Neural progenitor cell (in vitro differentiated cells): ENCODE results near the gene TNRC18. TPM values are rescaled to one million over a fixed set of nuclear protein-coding genes. Genes with fewer than 3 reads are reported as not detected.

Source experiments
- DNase-seq: peaks from one replicate; pipeline ENCODE4 v3.0.0-alpha.2; 2016; ENCODE audit warnings: low spot score
- H2AFZ ChIP-seq: fragments of 200-600 bp; sonication (generic); replicated peaks from 2 replicates; pipeline ENCODE4 v1.6.1; 2016; ENCODE audit warnings: antibody characterized with exemption
- H3F3A ChIP-seq: fragments of 200-600 bp; sonication (generic); 2 replicates; pipeline ENCODE4 v1.6.1; 2016; ENCODE audit warnings: antibody characterized with exemption, low read depth
- H3K27ac ChIP-seq: fragments of 200-600 bp; sonication (generic); 2 replicates; pipeline ENCODE4 v1.5.1; 2016; ENCODE audit warnings: mild to moderate bottlenecking
- H3K27me3 ChIP-seq: fragments of 200-600 bp; sonication (generic); 2 replicates; pipeline ENCODE4 v1.6.1; 2016; ENCODE audit warnings: mild to moderate bottlenecking, moderate library complexity
- H3K36me3 ChIP-seq: fragments of 200-600 bp; sonication (generic); 2 replicates; pipeline ENCODE4 v1.5.1; 2016
- H3K4me1 ChIP-seq: fragments of 200-600 bp; sonication (generic); 2 replicates; pipeline ENCODE4 v1.6.1; 2016; ENCODE audit warnings: mixed run types
- H3K4me2 ChIP-seq: fragments of 200-600 bp; sonication (generic); 2 replicates; pipeline ENCODE4 v1.6.1; 2016
- H3K4me3 ChIP-seq: fragments of 200-600 bp; sonication (generic); 2 replicates; pipeline ENCODE4 v1.5.1; 2016
- H3K79me2 ChIP-seq: fragments of 200-600 bp; sonication (generic); 2 replicates; pipeline ENCODE4 v1.6.1; 2016; ENCODE audit warnings: low read depth
- H3K9ac ChIP-seq: fragments of 200-600 bp; sonication (generic); 2 replicates; pipeline ENCODE4 v1.6.1; 2016
- H3K9me3 ChIP-seq: fragments of 200-600 bp; sonication (generic); 2 replicates; pipeline ENCODE4 v1.5.1; 2016; ENCODE audit warnings: low read depth
- H4K20me1 ChIP-seq: fragments of 200-600 bp; sonication (generic); 2 replicates; pipeline ENCODE4 v1.6.1; 2016; ENCODE audit warnings: low read depth
- H3K27ac Mint-ChIP-seq: 3 replicates; pipeline ENCODE4 v1.8.0; 2021; ENCODE audit warnings: mixed read lengths
- H3K27me3 Mint-ChIP-seq: 2 replicates; pipeline ENCODE4 v1.8.0; 2022; ENCODE audit warnings: low read depth, mild to moderate bottlenecking, inconsistent platforms, moderate library complexity, mixed read lengths; ENCODE audit not compliant: insufficient read depth
- H3K36me3 Mint-ChIP-seq: 3 replicates; pipeline ENCODE4 v1.8.0; 2021; ENCODE audit warnings: mixed read lengths
- H3K4me1 Mint-ChIP-seq: 3 replicates; pipeline ENCODE4 v1.8.0; 2021; ENCODE audit warnings: mixed read lengths
- H3K4me3 Mint-ChIP-seq: 3 replicates; pipeline ENCODE4 v1.8.0; 2021; ENCODE audit warnings: mild to moderate bottlenecking, moderate library complexity, mixed read lengths
- H3K9me3 Mint-ChIP-seq: 3 replicates; pipeline ENCODE4 v1.8.0; 2020; ENCODE audit warnings: mixed read lengths
- EZH2 ChIP-seq: fragments of 200-600 bp; sonication (generic); IDR thresholded peaks from 2 replicates; pipeline ENCODE4 v1.6.1; 2017; ENCODE audit warnings: antibody characterized with exemption, mild to moderate bottlenecking, moderate library complexity
- EZH2phosphoT487 ChIP-seq: fragments of 200-600 bp; sonication (generic); IDR thresholded peaks from 2 replicates; pipeline ENCODE4 v1.6.1; 2017; ENCODE audit warnings: antibody characterized with exemption
- total RNA-seq: library from RNA; depleted of rRNA; stranded (reverse); fragments of >200 nt; gene quantifications from 2 replicates; pipeline ENCODE4 v1.2.3, GENCODE V29; 2015; ENCODE audit warnings: low replicate concordance
- TF ChIP-seq, protein P1 (sequence below): fragments of 200-600 bp; sonication (generic); IDR thresholded peaks from 2 replicates; pipeline ENCODE4 v1.5.1; 2017; ENCODE audit warnings: antibody characterized with exemption, mild to moderate bottlenecking

The TNRC18 gene
- total RNA-seq, 1 donor from 2014 or later, result 16.1 TPM

DNA sequence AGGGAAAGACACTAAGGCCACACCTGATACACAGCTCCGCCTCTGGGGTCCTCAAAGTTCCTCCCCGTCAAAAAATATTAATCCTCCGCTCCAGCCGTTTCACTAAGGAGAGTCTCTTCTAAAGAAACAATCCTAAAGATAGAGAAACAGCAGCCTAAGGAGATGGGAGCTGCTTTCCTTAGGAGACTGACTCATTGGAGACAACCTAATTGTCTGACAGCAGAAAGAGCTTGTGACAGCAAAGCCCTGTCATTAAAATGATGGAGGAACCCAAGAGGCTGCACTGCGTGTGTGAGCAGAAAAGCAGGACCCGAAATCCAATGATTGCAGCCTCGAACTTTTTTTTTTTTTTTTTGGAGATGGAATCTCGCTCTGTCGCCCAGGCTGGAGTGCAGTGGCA is 44.0 kb upstream of the TNRC18 start:
- Histone ChIP-seq H3F3A (no peaks in the 10 kb centered on the region), H3K79me2 (no peaks in the 10 kb centered on the region), H3K4me1 (no peaks in the 10 kb centered on the region), H4K20me1 (no peaks in the 10 kb centered on the region), H3K4me2 (no peak overlapping the region), H3K36me3 (no peaks in the 10 kb centered on the region), H3K9me3 (no peaks in the 10 kb centered on the region), H3K4me3 (no peak overlapping the region), H3K9ac (no peak overlapping the region), H3K27ac (no peak overlapping the region), H2AFZ (no peak overlapping the region), H3K27me3 (no peaks in the 10 kb centered on the region)
- no peak for TF ChIP-seq EZH2
- TF ChIP-seq, protein P1, sequence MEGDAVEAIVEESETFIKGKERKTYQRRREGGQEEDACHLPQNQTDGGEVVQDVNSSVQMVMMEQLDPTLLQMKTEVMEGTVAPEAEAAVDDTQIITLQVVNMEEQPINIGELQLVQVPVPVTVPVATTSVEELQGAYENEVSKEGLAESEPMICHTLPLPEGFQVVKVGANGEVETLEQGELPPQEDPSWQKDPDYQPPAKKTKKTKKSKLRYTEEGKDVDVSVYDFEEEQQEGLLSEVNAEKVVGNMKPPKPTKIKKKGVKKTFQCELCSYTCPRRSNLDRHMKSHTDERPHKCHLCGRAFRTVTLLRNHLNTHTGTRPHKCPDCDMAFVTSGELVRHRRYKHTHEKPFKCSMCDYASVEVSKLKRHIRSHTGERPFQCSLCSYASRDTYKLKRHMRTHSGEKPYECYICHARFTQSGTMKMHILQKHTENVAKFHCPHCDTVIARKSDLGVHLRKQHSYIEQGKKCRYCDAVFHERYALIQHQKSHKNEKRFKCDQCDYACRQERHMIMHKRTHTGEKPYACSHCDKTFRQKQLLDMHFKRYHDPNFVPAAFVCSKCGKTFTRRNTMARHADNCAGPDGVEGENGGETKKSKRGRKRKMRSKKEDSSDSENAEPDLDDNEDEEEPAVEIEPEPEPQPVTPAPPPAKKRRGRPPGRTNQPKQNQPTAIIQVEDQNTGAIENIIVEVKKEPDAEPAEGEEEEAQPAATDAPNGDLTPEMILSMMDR, result no peak
- TF ChIP-seq EZH2phosphoT487, result no peak
- Mint-ChIP-seq H3K27me3 (peaks cover 10% of the 10 kb centered on the region), H3K4me1 (no peaks in the 10 kb centered on the region), H3K9me3 (peaks cover 3% of the 10 kb centered on the region), H3K4me3 (no peak overlapping the region), H3K27ac (no peak overlapping the region), H3K36me3 (peaks cover 3% of the 10 kb centered on the region)
- no peak for DNase-seq

DNA sequence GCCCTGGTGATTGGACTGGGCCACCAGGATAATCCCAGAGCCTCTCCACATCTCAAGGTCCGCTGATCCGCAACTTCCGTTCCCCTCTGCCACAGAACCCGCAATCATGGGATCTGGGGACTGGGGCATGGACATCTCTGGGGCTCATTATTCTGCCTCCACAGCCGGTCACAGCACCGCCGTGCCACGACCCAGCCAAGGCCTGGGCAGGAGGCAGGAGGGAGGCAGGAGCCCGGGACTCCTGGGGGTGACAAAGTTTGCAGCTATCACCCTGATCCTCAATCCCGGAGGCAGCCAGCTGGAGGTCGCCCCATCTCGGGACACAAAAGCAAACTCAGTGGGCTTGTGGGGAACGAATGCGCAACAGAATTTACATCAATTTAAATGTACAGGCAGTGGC is 42.9 kb upstream of the TNRC18 start:
- no peaks in the 10 kb centered on the region for H3K4me1 Mint-ChIP-seq
- H3K4me3 ChIP-seq, result no peak overlapping the region
- no peak overlapping the region for H3K9ac ChIP-seq
- no peak overlapping the region for H3K27ac ChIP-seq
- H3F3A ChIP-seq, result no peaks in the 10 kb centered on the region
- H3K79me2 ChIP-seq, result no peaks in the 10 kb centered on the region
- no peak for TF ChIP-seq EZH2
- TF ChIP-seq, protein P1, result no peak
- H3K27me3 Mint-ChIP-seq, result peaks cover 13% of the 10 kb centered on the region
- no peak overlapping the region for H3K27ac Mint-ChIP-seq
- DNase-seq, result no peak
- H3K27me3 ChIP-seq, result no peaks in the 10 kb centered on the region
- H3K4me2 ChIP-seq, result no peak overlapping the region
- H2AFZ ChIP-seq, result no peak overlapping the region
- H3K36me3 ChIP-seq, result no peaks in the 10 kb centered on the region
- H3K36me3 Mint-ChIP-seq, result peaks cover 2% of the 10 kb centered on the region
- no peaks in the 10 kb centered on the region for H3K9me3 ChIP-seq
- H3K4me1 ChIP-seq, result no peaks in the 10 kb centered on the region
- H3K9me3 Mint-ChIP-seq, result peaks cover 3% of the 10 kb centered on the region
- no peak overlapping the region for H3K4me3 Mint-ChIP-seq
- H4K20me1 ChIP-seq, result no peaks in the 10 kb centered on the region

DNA sequence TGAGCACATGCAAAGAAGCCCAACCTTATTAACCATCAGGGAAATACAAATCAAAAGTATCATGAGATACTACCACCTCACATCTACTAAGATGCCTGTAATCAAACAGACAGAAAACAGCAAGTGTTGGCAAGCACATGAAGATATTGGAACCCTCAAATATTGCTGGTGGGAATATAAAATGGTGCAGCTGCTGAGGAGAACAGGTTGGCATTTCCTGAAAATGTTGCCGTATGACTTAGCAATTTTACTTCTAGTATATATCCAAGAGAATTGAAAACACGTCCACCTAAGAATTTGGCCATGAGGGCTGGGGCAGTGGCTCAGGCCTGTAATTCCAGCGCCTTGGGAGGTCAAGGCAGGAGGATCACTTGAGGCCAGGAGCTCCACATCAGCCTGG is 39.4 kb upstream of the TNRC18 start:
- TF ChIP-seq, protein P1, result no peak
- TF ChIP-seq EZH2phosphoT487, result no peak
- no peak for TF ChIP-seq EZH2
- H3K79me2 ChIP-seq, result no peaks in the 10 kb centered on the region
- no peaks in the 10 kb centered on the region for H3K4me1 Mint-ChIP-seq
- H3K36me3 ChIP-seq, result no peaks in the 10 kb centered on the region
- peaks cover 5% of the 10 kb centered on the region for H3K27me3 Mint-ChIP-seq
- H3K27ac Mint-ChIP-seq, result no peak overlapping the region
- H3K36me3 Mint-ChIP-seq, result no peaks in the 10 kb centered on the region
- H3K9me3 ChIP-seq, result no peaks in the 10 kb centered on the region
- no peaks in the 10 kb centered on the region for H3K4me1 ChIP-seq
- no peak overlapping the region for H3K4me3 Mint-ChIP-seq
- H3K9ac ChIP-seq, result no peak overlapping the region
- no peaks in the 10 kb centered on the region for H3K27me3 ChIP-seq
- H3K9me3 Mint-ChIP-seq, result no peaks in the 10 kb centered on the region
- H3F3A ChIP-seq, result no peaks in the 10 kb centered on the region
- H2AFZ ChIP-seq, result no peak overlapping the region
- no peak overlapping the region for H3K4me2 ChIP-seq
- no peak for DNase-seq
- no peaks in the 10 kb centered on the region for H4K20me1 ChIP-seq
- H3K4me3 ChIP-seq, result no peak overlapping the region
- no peak overlapping the region for H3K27ac ChIP-seq

DNA sequence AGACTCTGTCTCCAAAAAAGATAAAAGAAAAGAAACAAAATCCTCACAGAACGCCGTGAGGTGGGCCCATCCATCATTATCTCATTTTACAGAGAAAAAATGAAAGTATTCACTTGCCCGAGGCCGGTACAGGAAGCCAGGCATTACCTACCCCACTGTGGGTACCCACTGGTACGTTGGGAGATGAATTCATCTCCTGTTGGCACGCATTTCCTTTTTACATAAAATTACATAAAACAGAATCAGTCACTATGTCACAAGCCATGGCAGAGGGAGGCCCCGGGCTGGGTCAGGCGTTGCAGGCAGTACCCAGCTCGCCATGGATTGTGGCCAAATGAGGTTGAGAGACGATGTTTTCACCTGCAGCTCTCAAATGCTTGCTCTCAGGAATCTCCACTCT is 38.6 kb upstream of the TNRC18 start:
- H3K27ac ChIP-seq, result no peak overlapping the region
- Mint-ChIP-seq H3K4me3 (no peak overlapping the region), H3K27ac (no peak overlapping the region), H3K27me3 (peaks cover 5% of the 10 kb centered on the region), H3K36me3 (no peaks in the 10 kb centered on the region), H3K4me1 (peaks cover 4% of the 10 kb centered on the region), H3K9me3 (no peaks in the 10 kb centered on the region)
- no peaks in the 10 kb centered on the region for H3K36me3 ChIP-seq
- no peaks in the 10 kb centered on the region for H3F3A ChIP-seq
- no peak overlapping the region for H3K4me3 ChIP-seq
- H3K4me1 ChIP-seq, result no peaks in the 10 kb centered on the region
- H3K9me3 ChIP-seq, result no peaks in the 10 kb centered on the region
- H2AFZ ChIP-seq, result no peak overlapping the region
- no peak for DNase-seq
- H3K9ac ChIP-seq, result no peak overlapping the region
- H3K4me2 ChIP-seq, result no peak overlapping the region
- TF ChIP-seq, protein P1, result no peak
- TF ChIP-seq EZH2phosphoT487 (no peak), EZH2 (no peak)
- H3K79me2 ChIP-seq, result no peaks in the 10 kb centered on the region
- H3K27me3 ChIP-seq, result no peaks in the 10 kb centered on the region
- H4K20me1 ChIP-seq, result no peaks in the 10 kb centered on the region
